LNCAP (cell line): ENCODE measurements around the gene BCAS1.

Experiments used
- TF ChIP-seq, protein P1 (sequence below): fragments of 450-650 bp; IDR thresholded peaks from 2 replicates; pipeline ENCODE4 v1.5.1; 2017; ENCODE audit warnings: mild to moderate bottlenecking

The BCAS1 gene

GRCh38 chr20:53972179-53972578 is 98.2 kb downstream of the BCAS1 start:
- TF ChIP-seq, protein P1, sequence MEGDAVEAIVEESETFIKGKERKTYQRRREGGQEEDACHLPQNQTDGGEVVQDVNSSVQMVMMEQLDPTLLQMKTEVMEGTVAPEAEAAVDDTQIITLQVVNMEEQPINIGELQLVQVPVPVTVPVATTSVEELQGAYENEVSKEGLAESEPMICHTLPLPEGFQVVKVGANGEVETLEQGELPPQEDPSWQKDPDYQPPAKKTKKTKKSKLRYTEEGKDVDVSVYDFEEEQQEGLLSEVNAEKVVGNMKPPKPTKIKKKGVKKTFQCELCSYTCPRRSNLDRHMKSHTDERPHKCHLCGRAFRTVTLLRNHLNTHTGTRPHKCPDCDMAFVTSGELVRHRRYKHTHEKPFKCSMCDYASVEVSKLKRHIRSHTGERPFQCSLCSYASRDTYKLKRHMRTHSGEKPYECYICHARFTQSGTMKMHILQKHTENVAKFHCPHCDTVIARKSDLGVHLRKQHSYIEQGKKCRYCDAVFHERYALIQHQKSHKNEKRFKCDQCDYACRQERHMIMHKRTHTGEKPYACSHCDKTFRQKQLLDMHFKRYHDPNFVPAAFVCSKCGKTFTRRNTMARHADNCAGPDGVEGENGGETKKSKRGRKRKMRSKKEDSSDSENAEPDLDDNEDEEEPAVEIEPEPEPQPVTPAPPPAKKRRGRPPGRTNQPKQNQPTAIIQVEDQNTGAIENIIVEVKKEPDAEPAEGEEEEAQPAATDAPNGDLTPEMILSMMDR, result no peak

DNA sequence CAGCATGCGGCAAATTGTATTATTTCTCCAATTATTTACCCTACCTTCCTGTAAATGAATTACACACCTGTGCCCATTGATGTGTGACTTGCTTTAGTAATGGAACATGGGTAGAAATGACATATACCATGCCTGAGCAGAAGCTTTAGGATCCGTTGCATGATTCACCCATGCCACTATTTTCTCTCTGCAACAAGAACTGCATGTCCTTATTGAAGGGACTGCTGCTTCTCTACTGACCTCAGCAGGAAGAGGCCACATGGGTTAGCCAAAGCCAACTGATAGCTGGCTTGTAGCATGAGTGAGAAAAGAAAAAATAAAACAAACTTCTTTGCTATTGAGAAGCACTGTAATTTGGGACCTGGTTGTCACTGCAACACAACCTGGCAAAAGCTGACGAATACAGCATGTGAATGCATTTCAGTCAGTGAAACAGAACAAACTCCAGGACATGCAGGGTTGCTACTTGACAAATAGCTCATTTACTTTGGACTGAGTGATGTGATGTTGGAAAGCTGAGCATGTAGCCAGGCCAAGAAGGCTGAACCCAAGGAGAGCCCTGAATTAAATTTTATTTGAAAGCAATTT is 99.2 kb downstream of the BCAS1 start:
- TF ChIP-seq, protein P1, result no peak

GRCh38 chr20:53970232-53970631 is 100.2 kb downstream of the BCAS1 start:
- TF ChIP-seq, protein P1, result no peak

- TF ChIP-seq, protein P1, result no peak
Measured at GRCh38 chr20:53967527-53967926, 102.9 kb downstream of the BCAS1 start.

DNA sequence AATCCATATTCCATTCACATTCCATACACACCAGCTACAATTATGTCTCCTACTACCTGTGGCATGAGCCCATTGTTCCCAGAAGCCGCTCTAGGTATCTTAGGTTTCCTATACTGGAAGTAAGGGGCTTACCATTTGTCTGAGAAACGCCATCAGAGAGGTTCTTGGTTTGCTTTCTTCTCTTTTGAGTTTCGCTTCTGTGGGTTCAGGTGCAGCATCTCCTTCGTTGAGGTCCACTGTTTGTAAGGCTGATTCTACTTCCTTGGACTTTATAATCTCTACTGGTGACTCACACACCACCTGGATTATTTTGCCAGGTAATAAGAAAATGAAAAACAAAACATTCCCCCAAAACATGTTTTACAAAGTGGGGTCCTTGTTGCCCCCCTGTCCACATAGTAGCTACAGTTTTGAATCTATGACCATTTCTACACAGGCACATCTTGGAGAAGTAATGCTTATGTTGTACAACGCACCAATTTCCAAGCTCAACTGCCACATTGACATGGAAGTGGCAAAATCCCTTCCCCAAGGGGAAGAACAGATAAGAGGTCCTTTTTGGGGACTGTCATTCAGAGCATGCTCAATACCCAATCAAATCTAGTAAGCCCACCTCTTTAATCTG is 103.5 kb downstream of the BCAS1 start:
- TF ChIP-seq, protein P1, result no peak

DNA sequence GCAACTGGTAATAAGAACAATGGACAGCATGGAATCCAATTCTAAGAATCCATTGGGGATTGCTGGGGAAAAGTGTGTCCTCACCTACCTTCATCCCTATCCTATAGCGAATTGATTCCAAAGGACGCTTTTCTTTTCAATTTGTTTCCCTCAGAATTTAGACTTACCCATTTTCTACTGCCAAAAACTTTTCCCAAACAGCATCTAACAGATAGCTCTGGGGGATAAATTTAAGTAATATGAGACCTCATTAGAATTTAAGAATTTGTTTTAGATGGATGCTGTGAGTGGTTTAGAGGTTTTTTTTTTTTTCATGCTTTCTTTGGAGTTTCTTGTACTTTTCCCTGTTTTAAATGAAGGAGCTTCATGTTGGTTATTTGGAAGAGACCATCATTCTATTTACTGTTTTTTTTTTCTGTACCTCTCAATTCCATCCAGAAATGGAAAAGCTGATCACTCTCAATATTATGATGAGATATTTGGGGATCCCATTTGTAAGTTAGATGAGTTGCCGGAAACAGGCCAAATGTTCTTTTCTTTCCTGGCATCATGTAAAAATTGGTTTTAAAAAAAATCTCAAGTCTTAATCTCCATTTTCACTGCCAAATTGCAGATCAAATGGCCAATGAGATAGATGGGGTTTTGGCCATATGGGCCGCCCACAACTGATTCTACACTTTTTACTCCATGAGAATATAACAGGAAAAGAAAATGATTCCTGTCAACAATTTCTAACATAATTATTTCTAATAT is 105.7 kb downstream of the BCAS1 start:
- TF ChIP-seq, protein P1, result no peak

GRCh38 chr20:53964067-53964466 is 106.3 kb downstream of the BCAS1 start:
- TF ChIP-seq, protein P1, result no peak
